Cerebellar nuclear complex (tissue), 1 donor: ENCODE data around the gene TBC1D16.
"Not testable (repeated sequence)": the region's sequence is repeated elsewhere in the genome, so short reads cannot be mapped to it uniquely, and the experiment has no call there.

Experiments used
- DNase-seq, 2 experiments: peaks; one replicate each; lab custom pipeline; 2025; lab: John Stamatoyannopoulos, UW

Gene TBC1D16

GRCh38 chr17:80002690-80003490 lies 32.8 kb downstream of the TBC1D16 start:
- no peak for DNase-seq

GRCh38 chr17:80002070-80002641 lies 33.5 kb downstream of the TBC1D16 start:
- DNase-seq: no peak

GRCh38 chr17:80000981-80001775 lies 34.5 kb downstream of the TBC1D16 start:
- DNase-seq: no peak

- DNase-seq: no peak
Observed at GRCh38 chr17:80000136-80000535, 35.5 kb downstream of the TBC1D16 start.

GRCh38 chr17:79997011-79997660 lies 38.5 kb downstream of the TBC1D16 start:
- no peak for DNase-seq

GRCh38 chr17:79996291-79996690 lies 39.4 kb downstream of the TBC1D16 start:
- no peak for DNase-seq

- DNase-seq: no peak
Observed at GRCh38 chr17:79995696-79996095, 40.0 kb downstream of the TBC1D16 start.

GRCh38 chr17:79994602-79995001 lies 41.1 kb downstream of the TBC1D16 start:
- no peak for DNase-seq

- DNase-seq: not testable (repeated sequence)
Observed at GRCh38 chr17:79994228-79994569, 41.5 kb downstream of the TBC1D16 start.

GRCh38 chr17:79993390-79994227 lies 42.1 kb downstream of the TBC1D16 start:
- no peak for DNase-seq

GRCh38 chr17:79992649-79993389 lies 42.9 kb downstream of the TBC1D16 start:
- DNase-seq: no peak

- DNase-seq: no peak
Observed at GRCh38 chr17:79991924-79992648, 43.6 kb downstream of the TBC1D16 start.

GRCh38 chr17:79991140-79991923 lies 44.3 kb downstream of the TBC1D16 start:
- DNase-seq: no peak

- no peak for DNase-seq
Observed at GRCh38 chr17:79990704-79991103, 45.0 kb downstream of the TBC1D16 start.

- no peak for DNase-seq
Observed at GRCh38 chr17:79990051-79990592, 45.5 kb downstream of the TBC1D16 start.

- DNase-seq: no peak
Observed at GRCh38 chr17:79989106-79989835, 46.4 kb downstream of the TBC1D16 start.

- DNase-seq: no peak
Observed at GRCh38 chr17:79988185-79988971, 47.3 kb downstream of the TBC1D16 start.

GRCh38 chr17:79987935-79988184 lies 47.8 kb downstream of the TBC1D16 start:
- DNase-seq: no peak
